ENCODE data around the gene DDX60.
"Not testable (repeated sequence)": the region's sequence is repeated elsewhere in the genome, so short reads cannot be mapped to it uniquely, and the experiment has no call there.

The DDX60 gene

DNA sequence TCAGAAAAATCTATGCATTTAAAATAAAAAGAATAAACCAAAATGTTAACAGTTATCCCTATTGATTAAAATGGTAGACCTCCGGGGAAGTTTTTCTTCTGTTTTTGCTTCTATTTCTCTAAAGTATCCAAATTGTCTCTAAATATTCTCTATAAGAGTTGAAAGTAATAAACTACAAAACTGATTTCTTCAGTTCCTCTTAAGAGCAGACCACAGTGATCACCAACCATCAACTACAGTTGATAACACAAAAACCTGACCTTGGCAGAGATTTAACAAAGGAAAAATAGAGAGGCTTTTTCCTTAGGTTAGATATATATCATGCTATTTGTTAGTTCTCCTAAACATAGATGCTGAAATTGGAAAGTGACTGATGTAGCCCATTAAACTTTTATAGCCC, 27.3 kb downstream of the DDX60 start:
- no peak for DNase-seq (ENCODE audit: low read depth in 2 of 2)

DNA sequence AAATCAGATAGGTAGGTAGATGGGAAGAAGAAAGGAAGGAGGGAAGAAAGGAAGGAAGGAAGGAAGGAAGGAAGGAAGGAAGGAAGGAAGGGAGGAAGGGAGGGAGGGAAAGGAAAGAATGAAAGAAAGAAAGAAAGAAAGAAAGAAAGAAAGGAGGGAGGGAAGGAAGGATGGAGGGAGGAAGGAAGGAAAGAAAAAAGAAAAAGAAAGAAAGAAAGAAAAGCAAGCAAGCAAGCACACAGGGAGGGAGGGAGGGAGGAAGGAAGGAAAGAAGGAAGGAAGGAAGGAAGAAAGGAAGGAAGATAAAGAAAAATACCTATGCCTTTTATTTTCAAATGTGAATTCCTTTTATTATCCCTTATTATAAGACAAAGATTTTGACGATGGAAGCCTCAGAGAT, 32.7 kb downstream of the DDX60 start:
- not testable (repeated sequence) for DNase-seq (ENCODE audit: low read depth in 2 of 2)

DNA sequence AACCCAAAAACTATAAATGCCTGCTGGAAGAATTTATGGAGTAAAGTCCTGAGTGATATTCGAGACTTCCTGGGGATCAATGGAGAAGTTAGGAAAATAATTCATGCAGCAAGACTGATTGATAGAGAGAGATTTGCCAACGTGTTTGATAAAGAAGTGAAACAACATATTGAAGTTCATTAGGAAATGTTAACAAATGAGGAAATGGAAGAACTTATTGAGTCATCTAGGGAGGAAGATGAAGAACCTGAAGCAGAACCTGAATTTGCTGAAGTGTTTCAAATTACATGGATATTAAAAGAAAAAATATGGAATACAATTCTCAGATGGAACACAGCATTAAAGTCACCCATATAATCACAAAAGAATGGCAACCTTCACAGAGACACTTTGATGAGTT, 39.0 kb downstream of the DDX60 start:
- no peak for DNase-seq (ENCODE audit: low read depth in 2 of 2)

DNA sequence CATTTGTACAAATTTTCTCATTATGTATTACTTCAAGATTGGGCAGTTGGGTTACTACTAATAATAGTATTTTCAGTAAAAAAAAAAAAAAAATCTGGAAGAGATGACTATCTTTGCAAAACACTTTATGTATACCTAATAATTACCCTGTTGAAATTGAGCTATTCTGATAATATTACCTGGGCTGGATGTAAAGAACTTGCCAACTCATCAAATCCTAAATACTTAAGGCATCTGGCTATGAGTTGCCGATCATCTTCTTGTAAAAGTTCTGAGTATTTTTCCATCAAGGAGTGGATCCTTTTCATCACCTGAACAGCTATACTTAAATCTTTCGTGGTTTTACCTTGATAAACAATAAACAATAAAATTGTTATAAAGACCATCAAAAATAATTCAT, 42.7 kb downstream of the DDX60 start:
- DNase-seq (ENCODE audit: low read depth in 2 of 2) = no peak

DNA sequence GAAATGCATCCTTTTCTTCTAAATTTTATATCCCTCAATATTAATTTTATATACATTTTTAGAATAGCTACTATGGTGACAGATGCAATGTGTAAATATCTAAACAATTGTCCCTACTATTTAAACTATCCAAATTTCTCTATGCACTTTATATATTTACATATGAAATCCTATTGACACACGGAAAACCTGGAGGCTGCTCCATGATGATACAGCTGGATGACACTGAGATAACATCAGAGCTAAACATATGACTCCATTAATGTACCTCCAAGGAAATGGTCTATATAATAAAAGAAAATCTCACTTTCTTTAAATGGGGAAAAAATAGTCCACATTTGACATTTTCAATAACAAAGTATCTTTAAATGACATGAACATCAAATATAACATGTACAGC, 43.7 kb downstream of the DDX60 start:
- DNase-seq (ENCODE audit: low read depth in 2 of 2) = no peak

DNA sequence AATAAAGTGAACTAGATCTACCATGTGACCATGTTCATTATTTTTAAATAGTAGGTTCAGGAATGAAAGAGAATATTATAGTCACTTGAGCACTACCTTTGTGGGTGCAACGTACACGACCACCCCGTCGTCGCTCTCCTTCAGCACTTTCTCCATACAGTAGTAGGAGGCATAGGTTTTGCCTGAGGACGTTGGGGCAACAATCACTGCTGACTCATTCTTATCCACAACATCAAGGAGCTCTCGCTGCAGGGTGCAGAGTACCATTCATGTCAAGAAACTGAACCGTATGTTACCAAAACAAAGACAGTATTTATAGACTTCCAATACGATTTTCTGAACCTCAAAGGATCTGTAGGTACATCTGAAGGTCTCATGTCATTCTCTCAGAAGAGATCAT, 44.7 kb downstream of the DDX60 start:
- DNase-seq (ENCODE audit: low read depth in 2 of 2) = no peak

DNA sequence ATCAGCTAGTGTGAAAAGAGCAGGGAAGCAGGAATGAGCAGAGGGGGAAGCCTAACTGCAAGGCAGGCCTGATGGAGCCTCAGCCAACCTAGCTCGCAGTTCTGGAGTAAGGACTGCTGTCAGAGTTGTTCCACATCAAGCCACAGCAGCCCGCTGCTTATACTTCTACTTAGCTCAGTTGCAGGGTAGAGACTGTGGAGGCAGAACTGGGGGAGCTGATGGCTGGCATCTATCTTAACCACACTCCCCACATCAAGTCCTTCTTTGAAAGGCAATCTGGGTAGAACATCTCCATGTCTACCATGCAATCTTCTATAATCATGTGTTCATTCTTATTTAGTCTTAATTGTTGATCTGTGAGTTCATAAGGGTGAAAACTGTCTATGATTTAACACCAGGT, 46.1 kb downstream of the DDX60 start:
- DNase-seq (ENCODE audit: low read depth in 2 of 2) = no peak

DNA sequence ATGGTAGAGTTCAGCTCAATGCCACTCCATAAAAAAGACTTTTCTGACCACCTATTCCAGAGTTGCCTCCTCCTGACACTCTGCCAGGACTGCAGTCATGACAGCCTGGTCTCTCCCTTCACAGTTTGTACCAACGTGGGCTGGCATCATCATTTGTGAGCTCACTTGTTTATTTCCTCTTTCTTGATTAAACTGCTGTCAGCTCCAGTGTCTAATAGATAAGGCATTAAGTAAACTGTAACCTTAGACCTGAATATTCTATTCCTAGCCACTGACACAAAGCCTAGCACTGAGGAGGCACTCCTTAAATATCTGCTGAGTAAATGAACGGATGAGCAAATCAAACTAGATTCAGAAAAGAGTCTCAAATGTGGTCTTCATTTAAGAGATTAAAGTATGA, 48.7 kb downstream of the DDX60 start:
- no peak for DNase-seq (ENCODE audit: low read depth in 2 of 2)

DNA sequence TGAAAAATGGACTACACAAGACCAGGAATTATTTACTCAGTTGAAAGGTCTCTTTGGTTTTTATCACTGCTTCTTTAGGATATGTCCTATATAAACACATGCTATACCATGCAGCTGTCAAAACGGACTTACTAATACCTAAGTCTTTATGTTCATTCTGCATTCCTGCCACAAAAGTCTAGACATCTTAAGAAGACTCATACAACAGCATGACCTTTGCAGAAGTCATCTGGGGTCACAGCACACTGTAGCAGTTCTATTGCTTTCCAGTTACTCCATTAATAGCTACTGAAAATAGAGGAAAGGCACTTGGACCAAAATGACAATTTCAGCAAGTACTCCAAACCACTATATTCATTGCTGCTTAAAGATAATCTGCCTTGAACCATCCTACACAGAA, 53.2 kb downstream of the DDX60 start:
- DNase-seq (ENCODE audit: low read depth in 2 of 2) = no peak

DNA sequence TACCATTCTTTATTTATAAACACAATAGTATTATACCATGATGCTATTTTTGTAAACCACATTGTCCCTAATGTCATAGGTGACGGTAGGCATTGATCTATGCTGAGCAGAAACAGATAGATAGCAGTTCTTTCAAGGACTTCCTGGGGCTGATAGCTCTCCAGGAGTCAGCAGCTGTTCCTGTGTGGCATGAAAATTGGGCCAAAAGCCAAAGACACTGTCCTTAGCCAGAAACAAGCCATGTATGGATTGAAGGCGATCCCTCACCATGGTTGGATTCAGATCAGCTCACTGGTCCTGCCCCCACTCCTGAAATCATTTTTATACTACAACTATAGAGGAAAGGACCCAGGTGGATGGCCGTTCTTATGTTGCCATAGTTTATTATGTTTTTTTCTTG, 53.6 kb downstream of the DDX60 start:
- no peak for DNase-seq (ENCODE audit: low read depth in 2 of 2)

DNA sequence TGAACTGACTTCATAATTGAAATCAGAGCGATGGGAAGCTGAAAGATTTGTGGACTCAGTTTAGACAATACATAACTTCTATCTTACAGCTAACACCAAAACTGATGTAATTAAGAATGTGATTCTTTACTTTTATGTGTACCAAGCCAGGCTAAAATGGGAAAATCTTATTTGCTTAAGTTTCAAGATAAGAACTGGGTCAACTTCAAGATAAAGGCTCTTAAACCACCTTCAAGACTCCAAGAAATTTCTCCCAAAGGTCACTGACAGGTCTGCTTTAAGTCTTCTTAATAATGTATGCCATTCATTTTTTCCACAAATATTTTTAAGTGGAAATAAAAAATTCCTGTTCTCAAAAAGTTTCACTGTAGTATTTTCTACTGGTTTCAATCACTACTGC, 55.5 kb downstream of the DDX60 start:
- no peak for DNase-seq (ENCODE audit: low read depth in 2 of 2)

DNA sequence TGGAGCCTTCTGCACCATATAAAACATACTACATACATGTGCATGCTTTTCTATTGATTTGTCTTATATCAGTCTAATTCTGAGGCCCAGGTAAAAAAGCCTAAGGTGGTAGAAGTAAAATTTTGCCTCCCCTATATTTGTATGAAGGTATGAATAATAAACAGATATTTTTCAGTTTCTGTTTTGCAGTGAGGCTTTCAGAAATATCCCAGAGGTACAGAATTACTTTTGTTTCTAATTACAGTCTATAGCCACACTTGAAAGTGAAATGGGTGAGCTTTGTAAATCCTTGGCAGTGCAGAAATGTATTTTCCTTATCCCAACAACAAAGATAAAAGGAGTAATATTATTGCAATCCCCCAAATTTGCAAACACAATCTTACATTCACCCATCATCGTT, 59.5 kb downstream of the DDX60 start:
- no peak for DNase-seq (ENCODE audit: low read depth in 2 of 2)

DNA sequence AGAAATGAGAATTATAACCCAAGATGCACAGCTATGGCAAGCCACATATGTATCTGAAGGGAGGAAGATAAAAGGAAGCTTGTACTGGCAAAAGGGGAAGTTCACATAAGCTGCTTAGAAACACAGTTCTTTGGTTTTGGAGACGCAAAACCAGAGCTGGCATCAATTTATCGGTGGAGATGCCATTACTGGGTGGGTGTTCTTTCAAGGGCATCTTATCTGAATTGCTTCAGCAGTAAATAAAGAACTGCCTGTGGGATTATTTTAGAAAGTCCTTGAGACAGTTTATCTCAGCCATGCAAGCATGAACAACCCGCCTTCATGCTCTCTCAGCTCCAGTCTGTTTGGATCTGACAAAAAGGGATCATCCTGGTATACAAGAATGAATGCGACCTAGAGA, 60.8 kb downstream of the DDX60 start:
- no peak for DNase-seq (ENCODE audit: low read depth in 2 of 2)

DNA sequence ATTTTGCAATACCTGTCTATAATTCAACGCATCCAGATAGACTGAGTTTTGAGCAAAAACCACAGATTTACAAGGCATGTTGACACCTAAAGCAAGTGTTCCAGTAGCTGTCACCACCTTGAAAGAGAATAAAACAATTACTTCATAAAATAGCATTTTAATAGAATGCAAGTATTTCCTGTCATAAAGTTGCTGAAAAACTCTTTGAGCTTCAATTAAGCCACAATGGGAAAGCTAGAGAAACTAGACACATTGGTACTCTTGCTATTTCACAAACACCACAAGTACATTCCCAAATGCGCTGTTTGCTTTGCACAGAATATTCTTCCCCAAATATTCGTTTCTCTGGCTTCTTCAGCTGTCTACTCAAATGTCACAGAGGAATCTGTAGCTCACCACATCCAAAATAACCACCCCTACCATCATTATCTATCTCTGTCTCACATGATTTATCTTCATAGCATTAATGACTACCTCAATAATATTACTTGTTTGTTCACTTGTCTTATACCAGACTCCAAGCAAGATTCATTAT, 70.3 kb downstream of the DDX60 start:
- no peak for DNase-seq (ENCODE audit: low read depth in 2 of 2)

DNA sequence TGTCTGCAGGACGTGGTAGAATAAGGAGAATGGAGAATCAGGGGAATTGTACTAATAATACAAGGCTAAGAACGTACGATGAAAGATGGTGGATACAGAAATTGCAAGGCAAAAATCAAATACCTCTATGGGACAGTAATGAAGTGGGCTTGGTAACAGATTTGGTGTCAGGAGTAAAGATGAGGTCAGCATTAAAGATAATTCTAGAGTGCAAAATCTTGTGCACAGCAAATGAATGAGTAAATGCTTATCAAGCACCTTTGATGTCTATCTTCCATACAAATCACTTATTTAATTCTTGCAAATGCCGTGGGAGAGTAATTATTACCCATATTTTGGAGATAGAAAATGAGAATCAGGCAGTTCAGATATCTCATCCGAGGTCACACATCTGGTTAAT, 70.9 kb downstream of the DDX60 start:
- no peak for DNase-seq (ENCODE audit: low read depth in 2 of 2)

DNA sequence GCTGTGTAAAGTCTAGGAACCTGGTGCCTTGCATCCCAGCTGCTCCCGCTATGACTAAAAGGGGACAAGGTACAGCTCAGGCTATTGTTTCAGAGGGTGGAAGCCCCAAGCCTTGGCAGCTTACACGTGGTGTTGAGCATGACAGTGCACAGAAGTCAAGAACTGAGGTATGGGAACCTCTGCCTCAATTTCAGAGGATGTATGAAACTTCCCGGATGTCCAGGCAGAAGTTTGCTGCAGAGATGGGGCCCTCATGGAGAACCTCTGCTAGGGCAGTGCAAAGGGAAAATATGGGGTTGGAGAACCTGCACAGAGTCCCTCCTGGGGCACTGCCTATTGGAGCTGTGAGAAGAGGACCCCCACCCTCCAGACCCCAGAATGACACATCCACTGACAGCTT, 76.6 kb downstream of the DDX60 start:
- DNase-seq (ENCODE audit: low read depth in 2 of 2) = no peak

DNA sequence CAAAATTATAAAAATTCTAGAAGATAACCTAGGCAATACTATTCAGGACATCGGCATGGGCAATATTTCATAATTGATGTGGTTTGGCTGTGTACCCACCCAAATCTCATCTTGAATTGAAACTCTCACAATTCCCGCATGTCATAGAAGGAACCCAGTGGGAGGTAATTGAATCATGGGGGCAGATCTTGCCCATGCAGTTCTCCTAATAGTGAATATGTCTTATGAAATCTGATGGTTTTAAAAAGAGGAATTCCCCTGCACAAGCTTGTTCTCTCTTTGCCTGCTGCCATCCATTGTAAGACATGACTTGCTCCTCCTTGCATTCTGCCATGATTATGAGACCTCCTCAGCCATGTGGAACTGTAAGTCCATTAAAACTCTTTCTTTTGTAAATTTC, 77.7 kb downstream of the DDX60 start:
- no peak for DNase-seq (ENCODE audit: low read depth in 2 of 2)

DNA sequence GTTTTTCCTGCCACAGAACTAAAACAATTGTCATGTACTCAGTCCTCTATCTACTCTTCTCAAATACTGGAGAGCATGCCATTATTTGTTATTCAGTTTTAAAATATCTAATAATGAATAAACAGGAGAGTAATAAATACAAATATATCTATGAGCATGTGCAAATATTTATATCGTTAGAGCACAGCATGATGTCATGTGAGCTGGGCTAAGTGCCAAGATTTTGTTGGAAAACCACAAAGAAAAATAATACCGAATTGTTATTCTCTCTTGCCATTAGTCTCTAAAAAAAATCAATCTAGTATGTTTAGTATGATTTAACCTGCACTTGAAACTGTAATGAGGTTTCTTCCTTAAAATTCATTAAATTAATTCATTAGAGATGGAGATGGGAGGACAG, 97.3 kb downstream of the DDX60 start:
- no peak for DNase-seq (ENCODE audit: low read depth in 2 of 2)

DNA sequence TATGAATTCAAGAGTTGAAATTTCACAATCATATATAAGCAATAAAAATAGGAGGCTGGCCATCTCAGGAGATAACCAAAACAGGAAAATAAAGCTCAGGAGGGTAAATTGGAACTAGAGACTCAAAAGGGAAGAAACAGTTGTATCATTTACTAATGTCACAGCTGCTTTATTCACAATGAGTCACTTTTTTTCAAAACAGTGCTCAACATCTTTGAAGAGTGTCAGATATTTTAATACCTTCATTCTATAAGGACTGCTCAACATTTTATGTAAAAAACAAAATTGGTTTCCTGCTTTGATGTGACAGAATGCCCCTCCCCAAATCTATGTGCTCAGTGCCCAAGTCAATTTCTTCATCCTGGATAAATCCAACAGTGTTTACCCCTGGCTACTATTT, 97.7 kb downstream of the DDX60 start:
- no peak for DNase-seq (ENCODE audit: low read depth in 2 of 2)

DNA sequence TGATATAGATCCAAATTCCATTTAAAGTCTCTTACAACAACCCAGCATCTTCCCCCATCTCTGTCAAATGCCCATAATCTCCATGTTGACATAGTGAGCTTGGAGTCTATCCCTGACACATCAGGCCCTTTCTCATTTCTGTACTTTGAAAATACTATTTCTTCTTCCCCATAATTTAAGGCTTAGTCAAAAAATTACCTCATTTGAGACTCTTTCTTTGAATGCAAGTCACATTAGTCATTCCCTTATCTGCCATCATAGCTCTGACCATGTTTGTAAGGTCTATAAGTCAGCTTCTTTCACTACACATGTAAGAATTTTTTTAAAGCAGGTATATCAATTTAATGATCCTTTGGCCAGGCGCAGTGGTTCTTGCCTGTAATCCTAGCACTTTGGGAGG, 99.9 kb downstream of the DDX60 start:
- DNase-seq (ENCODE audit: low read depth in 2 of 2) = no peak

DNA sequence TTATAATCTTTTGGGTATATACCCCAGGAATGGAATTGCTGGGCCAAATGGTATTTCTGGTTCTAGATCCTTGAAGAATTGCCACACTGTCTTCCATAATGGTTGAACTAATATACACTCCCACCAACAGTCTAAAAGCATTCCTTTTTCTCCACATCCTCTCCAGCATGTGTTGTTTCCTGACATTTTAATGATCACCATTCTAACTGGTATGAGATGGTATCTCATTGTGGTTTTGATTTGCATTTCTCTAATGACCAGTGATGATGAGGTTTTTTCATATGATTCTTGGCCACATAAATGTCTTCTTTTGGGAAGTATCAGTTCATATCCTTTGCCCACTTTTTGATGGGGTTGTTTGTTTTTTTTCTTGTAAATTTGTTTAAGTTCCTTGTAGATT, 105.0 kb downstream of the DDX60 start:
- DNase-seq (ENCODE audit: low read depth in 2 of 2) = not testable (repeated sequence)

DNA sequence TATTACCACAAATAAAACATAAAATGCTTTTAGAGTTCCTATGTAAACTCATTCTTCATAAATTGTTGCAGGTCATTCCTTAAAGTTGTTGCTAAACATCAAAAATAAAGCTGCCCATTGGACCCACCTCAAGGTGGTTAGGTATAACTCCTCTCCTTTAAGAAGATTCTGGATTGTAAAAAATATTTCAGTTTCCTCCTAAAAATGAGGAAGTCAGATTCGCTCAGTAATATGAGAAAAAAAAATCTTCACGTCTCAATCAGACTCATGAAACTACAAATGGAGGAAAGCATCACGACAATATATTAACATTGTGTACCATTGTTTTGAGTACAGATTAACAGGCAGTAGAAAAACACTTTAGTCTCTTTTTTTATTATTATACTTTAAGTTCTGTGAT, 105.9 kb downstream of the DDX60 start:
- no peak for DNase-seq (ENCODE audit: low read depth in 2 of 2)

DNA sequence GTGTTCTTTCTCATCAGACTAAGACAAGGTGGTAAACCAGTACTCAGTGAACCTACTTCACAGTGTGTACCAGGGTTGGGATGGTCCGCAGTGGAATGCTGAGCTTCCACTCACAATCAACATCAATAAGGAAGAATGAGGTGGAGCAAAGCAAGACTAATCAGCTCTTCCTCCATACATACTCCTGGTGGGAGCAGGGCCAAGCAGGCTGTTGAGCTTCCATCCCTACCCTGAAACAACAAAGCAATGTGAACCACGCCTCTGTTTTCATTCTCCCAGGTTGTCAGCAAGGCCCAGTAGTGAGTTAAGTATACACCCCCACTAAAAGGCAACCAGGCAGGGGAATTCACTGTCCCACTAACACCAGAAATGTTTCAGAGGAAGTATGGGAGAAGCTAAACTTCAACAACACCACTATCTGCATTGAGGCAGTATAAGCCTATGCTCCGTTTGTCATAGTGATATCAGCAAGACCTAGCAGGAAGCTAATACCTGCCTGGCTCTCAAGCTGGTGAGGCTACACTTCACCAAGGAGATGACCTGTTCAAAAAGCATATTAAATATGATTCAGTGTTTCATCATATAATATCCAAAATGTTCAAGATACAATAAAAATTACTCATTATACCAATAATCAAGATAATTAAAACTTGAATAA, 109.5 kb downstream of the DDX60 start:
- no peak for DNase-seq (ENCODE audit: low read depth in 2 of 2)

DNA sequence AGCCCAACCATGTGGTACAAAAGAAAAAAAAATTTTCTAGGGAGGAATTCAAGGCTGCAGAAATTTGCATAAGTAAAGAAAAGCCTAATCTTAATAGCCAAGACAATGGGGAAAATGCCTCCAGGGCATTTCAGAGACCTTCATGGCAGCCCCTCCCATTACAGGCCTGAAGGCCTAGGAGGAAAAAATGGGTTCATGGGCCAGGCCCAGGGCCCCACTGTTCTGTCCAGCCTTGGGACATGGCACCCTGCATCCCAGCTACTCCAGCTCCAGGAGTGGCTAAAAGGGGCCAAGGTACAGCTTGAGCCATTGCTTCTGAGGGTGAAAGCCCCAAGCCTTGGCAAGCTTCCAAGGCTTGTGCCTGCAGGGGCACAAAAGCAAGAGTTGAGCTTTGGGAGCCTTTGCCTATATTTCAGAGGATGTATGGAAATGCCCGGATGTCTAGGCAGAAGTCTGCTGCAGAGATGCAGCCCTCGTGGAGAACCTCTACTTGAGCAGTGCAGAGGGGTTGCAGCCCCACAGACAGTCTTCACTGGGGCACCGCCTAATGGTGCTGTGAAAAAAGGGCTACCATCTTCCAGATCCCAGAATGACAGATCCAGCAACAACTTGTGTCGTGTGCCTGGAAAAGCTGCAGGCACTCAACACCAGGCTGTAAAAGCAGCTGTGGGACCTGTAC, 115.2 kb downstream of the DDX60 start:
- DNase-seq (ENCODE audit: low read depth in 2 of 2) = no peak
